GM12864 (cell line): ENCODE results near the gene NFIB.

Source experiments
- DNase-seq: peaks from one replicate; pipeline ENCODE4 v3.0.0-alpha.2; 2011; ENCODE audit warnings: low read depth
- H3K4me3 ChIP-seq: 2 replicates; pipeline ENCODE4 v1.5.1; 2011; ENCODE audit warnings: mild to moderate bottlenecking, low read depth, low read length, control low read depth
- CTCF ChIP-seq: IDR thresholded peaks from 2 replicates; pipeline ENCODE4 v1.5.1; 2011; ENCODE audit warnings: low read depth, mild to moderate bottlenecking, moderate library complexity, low read length, control low read depth, inconsistent platforms; ENCODE audit errors: missing control alignments

The NFIB gene

GRCh38 chr9:14258660-14259239 is 55.2 kb downstream of the NFIB start:
- no peak for TF ChIP-seq CTCF
- H3K4me3 ChIP-seq: no peak overlapping the region
- DNase-seq: no peak

DNA sequence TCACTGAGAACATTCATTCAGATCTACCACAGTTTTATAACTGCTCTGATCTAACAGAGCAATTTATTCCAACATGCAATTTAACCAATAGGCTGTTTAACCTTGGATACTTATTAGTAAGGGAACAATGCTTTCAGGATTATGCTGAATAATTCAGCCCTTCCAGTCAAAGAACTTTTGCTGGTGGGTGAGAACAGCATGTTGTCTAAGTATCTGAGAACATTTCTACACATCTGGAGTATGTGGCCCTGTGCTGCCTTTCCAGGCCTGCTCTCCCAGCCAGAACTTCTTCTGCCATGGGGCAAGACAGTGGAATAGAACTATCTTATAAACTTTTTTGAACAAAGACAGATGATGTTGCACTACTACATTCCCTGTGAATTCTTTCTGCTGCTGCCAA is 55.8 kb downstream of the NFIB start:
- TF ChIP-seq CTCF: no peak
- no peak for DNase-seq
- no peak overlapping the region for H3K4me3 ChIP-seq

GRCh38 chr9:14256588-14256987 is 57.4 kb downstream of the NFIB start:
- no peak for DNase-seq
- TF ChIP-seq CTCF: no peak
- H3K4me3 ChIP-seq: no peak overlapping the region

- TF ChIP-seq CTCF: no peak
- no peak overlapping the region for H3K4me3 ChIP-seq
- no peak for DNase-seq
Observed at GRCh38 chr9:14251154-14252071, 62.5 kb downstream of the NFIB start.

GRCh38 chr9:14250794-14251153 is 63.2 kb downstream of the NFIB start:
- no peak overlapping the region for H3K4me3 ChIP-seq
- no peak for DNase-seq
- TF ChIP-seq CTCF: no peak

DNA sequence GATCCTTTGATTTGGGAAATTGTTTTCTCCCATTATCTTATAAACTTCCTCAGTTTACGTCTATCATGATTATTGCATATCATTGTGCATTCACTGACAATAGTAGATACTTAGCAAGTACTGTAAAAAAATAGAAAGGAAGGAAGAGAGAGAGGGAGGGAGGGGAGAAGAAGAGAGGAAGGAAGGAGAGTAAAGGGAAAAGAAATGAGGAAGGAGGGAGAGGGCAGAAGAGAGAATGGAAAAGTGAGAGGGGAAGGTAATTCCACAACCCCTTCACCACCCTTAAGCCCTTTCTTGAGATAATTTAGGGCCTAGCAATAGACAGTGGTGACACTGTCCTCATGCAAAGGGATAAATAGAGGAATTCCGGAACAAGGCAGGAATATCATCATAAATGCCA is 64.4 kb downstream of the NFIB start:
- TF ChIP-seq CTCF: no peak
- no peak for DNase-seq
- no peak overlapping the region for H3K4me3 ChIP-seq
